ENCODE data around the gene MYO1H. TPM values are rescaled to one million over a fixed set of nuclear protein-coding genes. Genes with fewer than 3 reads are reported as not detected.

MYO1H gene
- total and polyA plus RNA-seq, 10 donors = 0.05 TPM; not detected in 9

DNA sequence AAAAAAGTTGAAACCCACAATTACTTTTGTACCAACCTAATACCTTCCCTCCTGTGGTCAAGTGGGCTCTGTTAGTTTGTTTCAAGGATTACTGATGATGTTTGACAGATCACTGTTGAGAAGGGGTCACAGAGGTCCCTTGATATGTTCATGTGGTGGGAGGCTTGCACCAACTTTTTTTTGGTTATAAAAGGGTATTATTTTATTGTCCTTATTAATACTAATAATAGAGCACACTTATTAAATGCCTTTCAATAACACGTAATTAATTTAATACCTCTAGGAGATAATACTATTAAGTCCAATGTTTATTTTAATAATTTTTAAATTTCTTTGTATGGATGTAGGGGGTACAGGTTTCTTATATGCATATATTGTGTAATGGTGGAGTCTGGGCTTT lies 134.2 kb downstream of the MYO1H start:
- no peak for TF ChIP-seq POLR2A (IDR thresholded peaks at IDR 0.05)
- TF ChIP-seq, protein P1, sequence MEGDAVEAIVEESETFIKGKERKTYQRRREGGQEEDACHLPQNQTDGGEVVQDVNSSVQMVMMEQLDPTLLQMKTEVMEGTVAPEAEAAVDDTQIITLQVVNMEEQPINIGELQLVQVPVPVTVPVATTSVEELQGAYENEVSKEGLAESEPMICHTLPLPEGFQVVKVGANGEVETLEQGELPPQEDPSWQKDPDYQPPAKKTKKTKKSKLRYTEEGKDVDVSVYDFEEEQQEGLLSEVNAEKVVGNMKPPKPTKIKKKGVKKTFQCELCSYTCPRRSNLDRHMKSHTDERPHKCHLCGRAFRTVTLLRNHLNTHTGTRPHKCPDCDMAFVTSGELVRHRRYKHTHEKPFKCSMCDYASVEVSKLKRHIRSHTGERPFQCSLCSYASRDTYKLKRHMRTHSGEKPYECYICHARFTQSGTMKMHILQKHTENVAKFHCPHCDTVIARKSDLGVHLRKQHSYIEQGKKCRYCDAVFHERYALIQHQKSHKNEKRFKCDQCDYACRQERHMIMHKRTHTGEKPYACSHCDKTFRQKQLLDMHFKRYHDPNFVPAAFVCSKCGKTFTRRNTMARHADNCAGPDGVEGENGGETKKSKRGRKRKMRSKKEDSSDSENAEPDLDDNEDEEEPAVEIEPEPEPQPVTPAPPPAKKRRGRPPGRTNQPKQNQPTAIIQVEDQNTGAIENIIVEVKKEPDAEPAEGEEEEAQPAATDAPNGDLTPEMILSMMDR (IDR thresholded peaks at IDR 0.05 in 8 of 11, conservative IDR thresholded peaks at IDR 0.05 in 3 of 11) = no peak
- no peak for TF ChIP-seq POLR2AphosphoS5 (IDR thresholded peaks at IDR 0.05)
- Histone ChIP-seq H3K36me3 (peaks cover 15 to 49% (median 40%) of the 10 kb centered on the region in 6 donors), H3K9me3 (no peaks in the 10 kb centered on the region), H3K27me3 (replicated peaks in 1 of 7) (no peaks in the 10 kb centered on the region), H3K4me3 (no peak overlapping the region), H3K27ac (no peak overlapping the region), H3K4me1 (peaks cover 19 to 39% (median 26%) of the 10 kb centered on the region in 6 donors)
- intact Hi-C loops (cut with DNase I; ENCODE audit: low total_unique reads) = no loop called here
- DNase-seq = no peak
- WGBS, 5 donors = 90 to 98% (median 97%) methylated on average over 1 of the region's 1 CpG

DNA sequence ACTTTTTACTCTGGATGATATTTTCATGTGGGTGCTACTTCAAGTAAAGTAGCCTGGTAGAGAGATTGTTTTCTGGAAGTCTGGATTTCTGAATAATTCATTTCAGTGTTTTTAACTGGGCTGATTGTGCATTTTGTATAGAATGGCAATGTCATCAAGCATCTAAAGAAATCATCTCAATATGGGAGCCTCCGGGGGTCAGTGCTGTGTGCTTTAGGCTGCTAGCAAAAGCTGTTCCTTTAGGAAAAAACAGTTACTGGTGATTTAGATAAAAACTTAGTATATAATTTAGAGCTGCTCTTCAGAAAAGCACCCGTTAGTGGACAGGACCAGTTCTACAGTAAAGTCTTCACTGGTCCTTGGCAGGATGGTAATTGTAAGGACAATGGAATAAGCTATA lies 134.8 kb downstream of the MYO1H start:
- no peak overlapping the region for H3K4me3 ChIP-seq
- H3K36me3 ChIP-seq = peaks cover 15 to 56% (median 46%) of the 10 kb centered on the region in 6 donors
- DNase-seq = no peak
- TF ChIP-seq POLR2A (IDR thresholded peaks at IDR 0.05) (no peak), POLR2AphosphoS5 (IDR thresholded peaks at IDR 0.05) (no peak)
- TF ChIP-seq, protein P1 (IDR thresholded peaks at IDR 0.05 in 8 of 11, conservative IDR thresholded peaks at IDR 0.05 in 3 of 11) = no peak
- H3K27me3 ChIP-seq (replicated peaks in 1 of 7) = no peaks in the 10 kb centered on the region
- 90 to 96% (median 92%) methylated on average over 2 of the region's 2 CpGs for WGBS, 5 donors
- peaks cover 19 to 39% (median 24%) of the 10 kb centered on the region in 6 donors for H3K4me1 ChIP-seq
- H3K27ac ChIP-seq = no peak overlapping the region
- H3K9me3 ChIP-seq = no peaks in the 10 kb centered on the region
- intact Hi-C loops (cut with DNase I; ENCODE audit: low total_unique reads) = no loop called here

DNA sequence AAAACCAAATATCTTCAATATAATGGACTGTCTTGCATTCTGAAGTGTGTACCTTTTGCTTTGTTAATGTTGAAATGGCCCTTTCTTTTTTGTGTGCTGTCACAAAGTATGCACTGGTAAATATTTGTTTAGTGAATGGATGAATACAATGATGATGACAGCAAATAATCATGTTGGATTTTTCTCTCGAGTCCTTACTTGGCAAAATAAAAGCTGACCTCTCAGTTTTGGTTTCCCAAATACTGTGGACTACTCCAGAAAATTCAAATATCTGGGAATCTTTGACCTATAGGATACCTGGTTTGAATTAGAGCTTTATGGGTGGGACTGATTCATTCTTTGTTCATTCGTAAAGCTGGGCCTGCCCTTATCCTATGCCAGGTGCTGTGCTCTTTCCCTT lies 135.2 kb downstream of the MYO1H start:
- peaks cover 19 to 36% (median 23%) of the 10 kb centered on the region in 6 donors for H3K4me1 ChIP-seq
- H3K9me3 ChIP-seq = no peaks in the 10 kb centered on the region
- H3K4me3 ChIP-seq = no peak overlapping the region
- H3K27ac ChIP-seq = no peak overlapping the region
- TF ChIP-seq POLR2AphosphoS5 (IDR thresholded peaks at IDR 0.05) (no peak), POLR2A (IDR thresholded peaks at IDR 0.05) (no peak)
- TF ChIP-seq, protein P1 (IDR thresholded peaks at IDR 0.05 in 8 of 11, conservative IDR thresholded peaks at IDR 0.05 in 3 of 11) = no peak
- DNase-seq = no peak
- peaks cover 15 to 60% (median 50%) of the 10 kb centered on the region in 6 donors for H3K36me3 ChIP-seq
- WGBS, 5 donors = 83 to 92% (median 91%) methylated on average over 2 of the region's 2 CpGs
- intact Hi-C loops (cut with DNase I; ENCODE audit: low total_unique reads) = no loop called here
- no peaks in the 10 kb centered on the region for H3K27me3 ChIP-seq (replicated peaks in 1 of 7)

DNA sequence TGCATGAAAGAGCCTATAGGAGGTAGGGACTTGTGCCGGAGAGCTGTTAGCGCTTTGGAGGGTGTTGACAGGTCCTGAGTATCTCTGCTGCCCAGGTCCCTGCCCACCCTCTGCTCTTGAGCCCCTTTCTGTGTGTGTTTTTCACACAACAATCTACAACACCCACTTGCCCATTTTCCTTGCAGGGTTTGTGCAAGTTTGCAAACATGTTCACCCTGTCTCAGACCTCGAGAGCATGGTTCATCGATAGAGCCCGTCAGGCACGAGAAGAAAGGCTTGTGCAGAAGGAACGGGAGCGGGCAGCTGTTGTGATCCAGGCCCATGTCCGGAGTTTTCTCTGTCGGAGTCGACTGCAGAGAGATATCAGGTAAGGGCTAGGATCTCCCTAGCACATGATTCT lies 135.6 kb downstream of the MYO1H start:
- no peaks in the 10 kb centered on the region for H3K27me3 ChIP-seq (replicated peaks in 1 of 7)
- H3K4me3 ChIP-seq = no peak overlapping the region
- DNase-seq = no peak
- 91 to 96% (median 93%) methylated on average over 11 of the region's 11 CpGs for WGBS, 5 donors
- H3K36me3 ChIP-seq = peaks cover 15 to 64% (median 55%) of the 10 kb centered on the region in 6 donors
- no peaks in the 10 kb centered on the region for H3K9me3 ChIP-seq
- intact Hi-C loops (cut with DNase I; ENCODE audit: low total_unique reads) = no loop called here
- H3K4me1 ChIP-seq = peaks cover 15 to 31% (median 18%) of the 10 kb centered on the region in 6 donors
- no peak overlapping the region for H3K27ac ChIP-seq
- TF ChIP-seq POLR2AphosphoS5 (IDR thresholded peaks at IDR 0.05) (no peak), POLR2A (IDR thresholded peaks at IDR 0.05) (no peak)
- TF ChIP-seq, protein P1 (IDR thresholded peaks at IDR 0.05 in 8 of 11, conservative IDR thresholded peaks at IDR 0.05 in 3 of 11) = no peak

Data from spleen (tissue), 11 donors.